H9 (cell line): Measurements from ENCODE around the gene PLCD3. TPM values are rescaled to one million over a fixed set of nuclear protein-coding genes. Genes with fewer than 3 reads are reported as not detected.
A peak's percentile ranks its signal among the peaks of the same experiment; 100 is the strongest.

Experiments
- DNase-seq: peaks from one replicate; pipeline ENCODE4 v3.0.0-alpha.2; 2017
- H2AFZ ChIP-seq: one replicate; pipeline ENCODE4 v1.6.1; 2013; ENCODE audit warnings: mild to moderate bottlenecking, low read length, control low read depth, moderate library complexity
- H2AK5ac ChIP-seq: 2 replicates; pipeline ENCODE4 v1.6.1; 2013; ENCODE audit warnings: low read length, control low read depth, mixed read lengths; ENCODE audit not compliant: insufficient read length
- H2BK120ac ChIP-seq: one replicate; pipeline ENCODE4 v1.6.1; 2013; ENCODE audit warnings: low read depth, mild to moderate bottlenecking, low read length, control low read depth, inconsistent platforms; ENCODE audit not compliant: poor library complexity, severe bottlenecking
- H2BK12ac ChIP-seq: 2 replicates; pipeline ENCODE4 v1.6.1; 2013; ENCODE audit warnings: low read length, control low read depth, mixed read lengths, low read depth; ENCODE audit not compliant: insufficient read length
- H2BK15ac ChIP-seq: 2 replicates; pipeline ENCODE4 v1.6.1; 2013; ENCODE audit warnings: low read depth, low read length, control low read depth
- H2BK20ac ChIP-seq: one replicate; pipeline ENCODE4 v1.6.1; 2013; ENCODE audit warnings: low read depth, mild to moderate bottlenecking, low read length, control low read depth, inconsistent platforms; ENCODE audit not compliant: poor library complexity, severe bottlenecking
- H2BK5ac ChIP-seq: 2 replicates; pipeline ENCODE4 v1.6.1; 2013; ENCODE audit warnings: low read length, control low read depth, mixed read lengths; ENCODE audit not compliant: insufficient read length
- H3K14ac ChIP-seq: 2 replicates; pipeline ENCODE4 v1.6.1; 2013; ENCODE audit warnings: low read length, control low read depth; ENCODE audit not compliant: insufficient read depth
- H3K18ac ChIP-seq: 2 replicates; pipeline ENCODE4 v1.6.1; 2013; ENCODE audit warnings: low read depth, mild to moderate bottlenecking, mixed read lengths, low read length, control low read depth; ENCODE audit not compliant: insufficient read length
- H3K23ac ChIP-seq: 2 replicates; pipeline ENCODE4 v1.6.1; 2013; ENCODE audit warnings: low read length, control low read depth, mixed read lengths, low read depth; ENCODE audit not compliant: insufficient read length
- H3K23me2 ChIP-seq: 2 replicates; pipeline ENCODE4 v1.6.1; 2013; ENCODE audit warnings: low read depth, mild to moderate bottlenecking, mixed read lengths, low read length, control low read depth; ENCODE audit not compliant: insufficient read length, poor library complexity, severe bottlenecking
- H3K27ac ChIP-seq: 2 replicates; pipeline ENCODE4 v1.5.1; 2013; ENCODE audit warnings: low read length, control low read depth, mixed read lengths, low read depth; ENCODE audit not compliant: insufficient read length
- H3K27me3 ChIP-seq: 2 replicates; pipeline ENCODE4 v1.6.1; 2013; ENCODE audit warnings: low read length, control low read depth, inconsistent platforms; ENCODE audit not compliant: insufficient read depth
- H3K4ac ChIP-seq: 2 replicates; pipeline ENCODE4 v1.6.1; 2013; ENCODE audit warnings: low read depth, mild to moderate bottlenecking, control low read depth, inconsistent platforms, low read length, moderate library complexity
- H3K4me1 ChIP-seq: 2 replicates; pipeline ENCODE4 v1.6.1; 2013; ENCODE audit warnings: low read length, control low read depth, inconsistent platforms; ENCODE audit not compliant: insufficient read depth
- H3K4me2 ChIP-seq: 2 replicates; pipeline ENCODE4 v1.6.1; 2013; ENCODE audit warnings: low read length, control low read depth, mixed read lengths; ENCODE audit not compliant: insufficient read length, insufficient read depth
- H3K56ac ChIP-seq: 2 replicates; pipeline ENCODE4 v1.6.1; 2013; ENCODE audit warnings: low read depth, mild to moderate bottlenecking, mixed read lengths, low read length, control low read depth; ENCODE audit not compliant: insufficient read length
- H3K79me1 ChIP-seq: 2 replicates; pipeline ENCODE4 v1.6.1; 2013; ENCODE audit warnings: low read depth, mild to moderate bottlenecking, moderate library complexity, low read length, control low read depth, inconsistent platforms; ENCODE audit not compliant: insufficient read depth, poor library complexity, severe bottlenecking
- H3K79me2 ChIP-seq: 2 replicates; pipeline ENCODE4 v1.6.1; 2013; ENCODE audit warnings: low read length, control low read depth, inconsistent platforms; ENCODE audit not compliant: insufficient read depth
- H3K9ac ChIP-seq: 2 replicates; pipeline ENCODE4 v1.6.1; 2013; ENCODE audit warnings: low read length, control low read depth, mixed read lengths; ENCODE audit not compliant: insufficient read length; ENCODE audit errors: extremely low read depth
- H3K9me3 ChIP-seq: one replicate; pipeline ENCODE4 v1.6.1; 2013; ENCODE audit warnings: low read depth, low read length, inconsistent platforms; ENCODE audit not compliant: control insufficient read depth
- H3T11ph ChIP-seq: one replicate; pipeline ENCODE4 v1.6.1; 2013; ENCODE audit warnings: mild to moderate bottlenecking, low read length, control low read depth, inconsistent platforms
- H4K20me1 ChIP-seq: one replicate; pipeline ENCODE4 v1.6.1; 2013; ENCODE audit not compliant: control insufficient read depth, insufficient read length, insufficient read depth
- H4K5ac ChIP-seq: 2 replicates; pipeline ENCODE4 v1.6.1; 2013; ENCODE audit warnings: low read depth, mild to moderate bottlenecking, mixed read lengths, low read length, control low read depth; ENCODE audit not compliant: insufficient read length
- H4K8ac ChIP-seq: replicated peaks from 2 replicates; pipeline ENCODE4 v1.6.1; 2013; ENCODE audit warnings: low read length, control low read depth, mixed read lengths, low read depth; ENCODE audit not compliant: insufficient read length
- H4K91ac ChIP-seq: 2 replicates; pipeline ENCODE4 v1.6.1; 2013; ENCODE audit warnings: low read depth, mild to moderate bottlenecking, moderate library complexity, mixed read lengths, low read length, control low read depth; ENCODE audit not compliant: insufficient read length
- H3K27ac Mint-ChIP-seq, 3 experiments: 2 replicates in 2 of 3; 3 replicates in 1 of 3; pipeline ENCODE4 v1.8.0; 2020 to 2021; ENCODE audit warnings: mixed read lengths in 3 of 3, mild to moderate bottlenecking in 1 of 3, moderate library complexity in 1 of 3
- H3K27me3 Mint-ChIP-seq: 2 replicates; pipeline ENCODE4 v1.8.0; 2021; ENCODE audit warnings: low read depth, mild to moderate bottlenecking, moderate library complexity, mixed read lengths
- H3K36me3 Mint-ChIP-seq, 3 experiments: 2 replicates in 2 of 3; 3 replicates in 1 of 3; pipeline ENCODE4 v1.8.0; 2020 to 2021; ENCODE audit warnings: low read depth in 3 of 3, mixed read lengths in 3 of 3; ENCODE audit not compliant: insufficient read depth in 1 of 3
- H3K4me1 Mint-ChIP-seq, 2 experiments: 2 replicates each; pipeline ENCODE4 v1.8.0; 2020; ENCODE audit warnings: mixed read lengths in 2 of 2
- H3K4me3 Mint-ChIP-seq, 2 experiments: 2 replicates in 1 of 2; 3 replicates in 1 of 2; pipeline ENCODE4 v1.8.0; 2020 to 2021; ENCODE audit warnings: mild to moderate bottlenecking in 2 of 2, mixed read lengths in 2 of 2, moderate library complexity in 1 of 2
- H3K9me3 Mint-ChIP-seq, 2 experiments: 2 replicates in 1 of 2; 3 replicates in 1 of 2; pipeline ENCODE4 v1.8.0; 2020; ENCODE audit warnings: mild to moderate bottlenecking in 2 of 2, mixed read lengths in 2 of 2, moderate library complexity in 1 of 2
- CTCF ChIP-seq: fragments of 200-600 bp; sonication (generic); conservative IDR thresholded peaks from 3 replicates; pipeline ENCODE4 v1.8.0; 2021; ENCODE audit warnings: antibody characterized with exemption, mild to moderate bottlenecking
- WGBS: extraction: QIAGEN DNeasy Blood & Tissue Kit; methylation state at CpG from one replicate; pipeline ENCODE4 v1.1.7; 2013; ENCODE audit warnings: missing lambda C conversion rate, low lambda C conversion rate, mixed read lengths; ENCODE audit not compliant: insufficient read length; ENCODE audit errors: extremely low coverage; 5-methylcytosine and 5-hydroxymethylcytosine counted together
- total RNA-seq: library from RNA; stranded (reverse); gene quantifications from 2 replicates; pipeline ENCODE4 v1.2.1, GENCODE V29; 2021

The PLCD3 gene
- total RNA-seq, 1 experiment from 2014 or later = 41.6 TPM

- Mint-ChIP-seq H3K36me3 (peaks cover 0 to 4% (median 0%) of the 10 kb centered on the region in 3 experiments; a peak in 4 of 7 replicates), H3K4me3 (no peak overlapping the region), H3K9me3 (no peaks in the 10 kb centered on the region), H3K4me1 (peaks cover 8 to 36% of the 10 kb centered on the region in 2 experiments), H3K27me3 (no peaks in the 10 kb centered on the region), H3K27ac (peak overlapping the region in 1 of 3 experiments; percentile 65; a peak in 2 of 7 replicates)
- H3K79me1 ChIP-seq = no peaks in the 10 kb centered on the region
- no peak overlapping the region for H2BK12ac ChIP-seq
- no peaks in the 10 kb centered on the region for H3K9me3 ChIP-seq
- no peak overlapping the region for H2BK15ac ChIP-seq
- no peak overlapping the region for H3K27ac ChIP-seq
- H3K4ac ChIP-seq = no peak overlapping the region
- no peak for DNase-seq
- no peak overlapping the region for H4K5ac ChIP-seq
- H4K20me1 ChIP-seq = no peaks in the 10 kb centered on the region
- no peak overlapping the region for H2AFZ ChIP-seq
- no peaks in the 10 kb centered on the region for H3K4me1 ChIP-seq
- H3K27me3 ChIP-seq = no peaks in the 10 kb centered on the region
- H2BK5ac ChIP-seq = no peak overlapping the region
- no peak overlapping the region for H3K18ac ChIP-seq
- H3K14ac ChIP-seq = no peak overlapping the region; the same call in 1 of the 2 replicates
- no peak overlapping the region for H2BK20ac ChIP-seq
- no peak overlapping the region for H3K56ac ChIP-seq
- TF ChIP-seq CTCF = no peak
- no peak overlapping the region for H2BK120ac ChIP-seq
- H2AK5ac ChIP-seq = no peak overlapping the region
- no peak overlapping the region for H3K9ac ChIP-seq
- H3T11ph ChIP-seq = no peak overlapping the region
- peak overlapping the region; percentile 24 for H4K91ac ChIP-seq
- no CpG with 5 or more reads among the region's 26 CpGs for WGBS
- H4K8ac ChIP-seq = no peak overlapping the region
- no peaks in the 10 kb centered on the region for H3K79me2 ChIP-seq
- no peak overlapping the region for H3K23ac ChIP-seq
- no peaks in the 10 kb centered on the region for H3K23me2 ChIP-seq
- no peak overlapping the region for H3K4me2 ChIP-seq
These were observed 17.2 kb downstream of the PLCD3 start for GRCh38 chr17:45115015-45115625.
